Endothelial cell of umbilical vein (primary cell): ENCODE measurements around the gene JSRP1. TPM values are rescaled to one million over a fixed set of nuclear protein-coding genes. Genes with fewer than 3 reads are reported as not detected.
A peak's percentile ranks its signal among the peaks of the same experiment; 100 is the strongest.

ENCODE experiments used
- BruUV-seq: library from RNA; stranded (reverse); fragments of 400-500 nt; replicated peaks from 2 replicates; lab custom pipeline; 2021; lab: Mats Ljungman, UMichigan
- CTCF ChIA-PET: fragments of 300-600, 350-600 bp; sonication (Branson Sonifier 250); formaldehyde crosslinking; loops from one replicate; lab custom pipeline; 2021; ENCODE audit warnings: antibody characterized with exemption, inconsistent platforms; lab: Charles Lee
- POLR2A ChIA-PET: fragments of 300-600, 350-600 bp; sonication (Branson Sonifier 250); formaldehyde crosslinking; loops from one replicate; lab custom pipeline; 2021; ENCODE audit warnings: antibody characterized with exemption, inconsistent platforms; lab: Charles Lee
- DNase-seq: peaks from one replicate; pipeline ENCODE4 v3.0.0-alpha.2; 2011; ENCODE audit warnings: low read depth, low spot score
- FAIRE-seq: peaks from 2 replicates; lab custom pipeline; 2011; peaks lifted over from hg19 to GRCh38; lab: Jason Lieb, UNC
- H2AFZ ChIP-seq: 2 replicates; pipeline ENCODE4 v1.6.0; 2012; ENCODE audit warnings: low read depth, low read length, control low read depth, inconsistent platforms
- H3K27ac ChIP-seq: 2 replicates; pipeline ENCODE4 v1.5.1; 2011; ENCODE audit warnings: low read depth, mild to moderate bottlenecking, control low read depth, low read length, moderate library complexity; ENCODE audit not compliant: insufficient read depth
- H3K27me3 ChIP-seq, 2 experiments: 2 replicates each; pipeline versions ENCODE4 v1.6.0 to v1.6.1; 2011; ENCODE audit warnings: low read length in 2 of 2, mixed read lengths in 1 of 2; ENCODE audit not compliant: control insufficient read depth in 2 of 2, insufficient read depth in 2 of 2
- H3K36me3 ChIP-seq, 2 experiments: 2 replicates in 1 of 2; 3 replicates in 1 of 2; pipeline ENCODE4 v1.5.1; 2011; ENCODE audit warnings: low read length in 2 of 2, mild to moderate bottlenecking in 1 of 2, moderate library complexity in 1 of 2; ENCODE audit not compliant: control insufficient read depth in 2 of 2, insufficient read depth in 2 of 2; ENCODE audit errors: extremely low read depth in 1 of 2
- H3K4me1 ChIP-seq: 3 replicates; pipeline ENCODE4 v1.5.1; 2011; ENCODE audit warnings: mild to moderate bottlenecking, low read length; ENCODE audit not compliant: control insufficient read depth, insufficient read depth; ENCODE audit errors: extremely low read depth
- H3K4me2 ChIP-seq: 2 replicates; pipeline ENCODE4 v1.6.1; 2011; ENCODE audit warnings: low read length, control low read depth, mixed read lengths; ENCODE audit not compliant: insufficient read depth
- H3K4me3 ChIP-seq, 3 experiments: fragments of 200-600 bp in 1 of 3; sonication (generic), shearing (Covaris generic) in 1 of 3; replicated peaks in 1 of 3; 2 replicates each; pipeline ENCODE4 v1.5.1; 2011 to 2016; ENCODE audit warnings: control low read depth in 3 of 3, low read length in 3 of 3, mild to moderate bottlenecking in 2 of 3, inconsistent platforms in 1 of 3, low read depth in 1 of 3, moderate library complexity in 1 of 3; ENCODE audit not compliant: insufficient read depth in 1 of 3
- H3K79me2 ChIP-seq: 2 replicates; pipeline ENCODE4 v1.6.0; 2012; ENCODE audit warnings: low read length, inconsistent platforms; ENCODE audit not compliant: control insufficient read depth, insufficient read depth
- H3K9ac ChIP-seq: replicated peaks from 2 replicates; pipeline ENCODE3; 2011; ENCODE audit warnings: low read length, control low read depth; ENCODE audit not compliant: insufficient read depth; ENCODE audit errors: extremely low read depth
- H3K9me1 ChIP-seq: replicated peaks from 3 replicates; pipeline ENCODE4 v1.6.0; 2011; ENCODE audit warnings: mild to moderate bottlenecking, low read length; ENCODE audit not compliant: control insufficient read depth, insufficient read depth; ENCODE audit errors: extremely low read depth
- H3K9me3 ChIP-seq: replicated peaks from 2 replicates; pipeline ENCODE4 v1.5.1; 2012; ENCODE audit warnings: low read length, inconsistent platforms; ENCODE audit not compliant: control insufficient read depth, insufficient read depth
- H4K20me1 ChIP-seq: replicated peaks from 2 replicates; pipeline ENCODE3; 2011; ENCODE audit warnings: mild to moderate bottlenecking, low read length; ENCODE audit not compliant: control insufficient read depth, insufficient read depth; ENCODE audit errors: extremely low read depth
- CTCF ChIP-seq, 2 donors: IDR thresholded peaks; 1 replicate in 1 of 2; 2 replicates in 1 of 2; pipeline ENCODE4 v1.5.1; 2011; ENCODE audit warnings: low read length in 2 of 2, mild to moderate bottlenecking in 2 of 2, moderate library complexity in 2 of 2, control low read depth in 1 of 2, inconsistent platforms in 1 of 2, low read depth in 1 of 2; ENCODE audit not compliant: insufficient read depth in 1 of 2; ENCODE audit errors: extremely low read depth in 1 of 2
- EZH2 ChIP-seq: IDR thresholded peaks from 2 replicates; pipeline ENCODE4 v1.6.1; 2012; ENCODE audit warnings: borderline replicate concordance, low read depth, mild to moderate bottlenecking, moderate library complexity, low read length, inconsistent platforms; ENCODE audit not compliant: severe bottlenecking
- FOS ChIP-seq: IDR thresholded peaks from 2 replicates; pipeline ENCODE4 v1.6.1; 2011; ENCODE audit warnings: mild to moderate bottlenecking, low read length, moderate library complexity, borderline replicate concordance; ENCODE audit not compliant: insufficient read depth
- GATA2 ChIP-seq: IDR thresholded peaks from 2 replicates; pipeline ENCODE4 v1.7.0; 2011; ENCODE audit warnings: low read depth, mild to moderate bottlenecking, moderate library complexity, mixed read lengths, low read length; ENCODE audit not compliant: insufficient read length, insufficient read depth
- JUN ChIP-seq: IDR thresholded peaks from 2 replicates; pipeline ENCODE4 v1.6.1; 2011; ENCODE audit warnings: borderline replicate concordance, low read depth; ENCODE audit not compliant: insufficient read length, insufficient read depth
- MYC ChIP-seq: IDR thresholded peaks from one replicate; pipeline ENCODE4 v1.6.1; 2011; ENCODE audit warnings: mild to moderate bottlenecking, low read depth, low read length
- POLR2A ChIP-seq: IDR thresholded peaks from 2 replicates; pipeline ENCODE4 v1.6.1; 2012; ENCODE audit warnings: low read depth, mild to moderate bottlenecking, control low read depth, low read length
- POLR2AphosphoS5 ChIP-seq: IDR thresholded peaks from 2 replicates; pipeline ENCODE4 v1.6.1; 2012; ENCODE audit warnings: low read depth, mild to moderate bottlenecking, control low read depth, low read length, moderate library complexity; ENCODE audit not compliant: insufficient read depth
- dilution Hi-C: fragments of 300-500 bp; cut with MboI; formaldehyde crosslinking; loops from one replicate; pipeline ENCODE4 v1.15.0; 2019; ENCODE audit warnings: low sequenced_read_pairs; ENCODE audit not compliant: extremely low pct_ligation_motif_present
- intact Hi-C: fragments of 100-400 bp; cut with micrococcal nuclease; formaldehyde crosslinking; loops from one replicate; pipeline ENCODE4 v1.10.0; 2022
- polyA plus RNA-seq, 4 experiments: library from polyadenylated mRNA; depleted of rRNA in 3 of 4; stranded (reverse) in 3 of 4; unstranded in 1 of 4; fragments of >200 nt; gene quantifications; 2 replicates each; pipeline versions ENCODE4 v1.2.1 to v1.2.3, GENCODE V29; 2011 to 2012; ENCODE audit warnings: missing spikeins in 1 of 4
- total RNA-seq: library from RNA; stranded (reverse); gene quantifications from 2 replicates; pipeline ENCODE4 v1.2.3, GENCODE V29; 2021
- TF ChIP-seq, protein P1 (sequence below): IDR thresholded peaks from 2 replicates; pipeline ENCODE4 v1.6.1; 2011; ENCODE audit not compliant: insufficient read depth, insufficient read length

Gene JSRP1
- total and polyA plus RNA-seq, 2 donors (not counting 3 experiments of a cell fraction or from before 2014, with no cell fraction given) = not detected

DNA sequence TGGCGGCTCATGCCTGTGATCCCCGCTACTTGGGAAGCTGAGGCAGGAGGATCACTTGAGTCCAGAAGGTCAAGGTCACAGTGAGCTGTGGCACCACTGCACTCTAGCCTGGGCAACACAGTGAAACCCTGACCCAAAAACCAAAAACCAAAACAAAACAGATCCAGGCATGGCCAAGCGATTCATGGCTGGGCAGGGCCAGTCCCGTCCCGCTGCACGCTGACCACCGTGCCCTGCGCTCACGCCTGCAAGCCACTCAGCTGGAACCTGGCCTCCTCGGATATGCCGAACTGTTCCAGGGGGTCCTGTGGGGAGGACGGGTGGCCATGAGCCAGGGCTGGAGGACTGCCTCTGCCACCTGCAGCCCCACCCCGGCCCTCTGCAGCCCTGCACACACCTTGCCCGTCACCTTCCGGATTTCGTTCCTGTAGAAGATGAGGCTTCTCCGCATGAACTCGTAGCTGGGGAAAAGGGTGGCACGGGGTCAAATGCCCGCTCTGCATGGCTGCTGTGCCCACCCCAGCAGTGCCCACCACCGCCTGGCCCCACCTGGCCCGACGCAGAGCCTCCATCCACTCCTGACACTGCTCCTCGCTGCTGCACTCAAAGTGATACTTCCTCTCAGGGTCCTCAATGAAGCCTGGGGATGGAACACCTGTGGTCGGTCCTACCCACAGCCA lies 22.5 kb downstream of the JSRP1 start:
- FAIRE-seq = no peak

GRCh38 chr19:2232286-2233151 lies 23.7 kb downstream of the JSRP1 start:
- no TSS peak for BruUV-seq
- TF ChIP-seq GATA2 (no peak), EZH2 (no peak), FOS (no peak), MYC (no peak), POLR2AphosphoS5 (no peak), JUN (no peak), POLR2A (no peak), CTCF (IDR thresholded peaks at IDR 0.05; ENCODE audit: extremely low read depth in 1 of 2, insufficient read depth in 1 of 2, low read depth in 1 of 2, low read length in 2 of 2) (no peak)
- TF ChIP-seq, protein P1, sequence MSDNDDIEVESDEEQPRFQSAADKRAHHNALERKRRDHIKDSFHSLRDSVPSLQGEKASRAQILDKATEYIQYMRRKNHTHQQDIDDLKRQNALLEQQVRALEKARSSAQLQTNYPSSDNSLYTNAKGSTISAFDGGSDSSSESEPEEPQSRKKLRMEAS = no peak
- intact Hi-C loops = no loop called here
- DNase-seq = no peak
- H4K20me1 ChIP-seq = no peaks in the 10 kb centered on the region
- no peak overlapping the region for H3K4me2 ChIP-seq
- ChIA-PET POLR2A (no interaction called here), CTCF (interaction anchor here (3.0 kb wide), 1 partner anchor 77 kb away, joined by 17 read pairs; no protein-coding TSS in a partner anchor)
- peaks cover 6% of the 10 kb centered on the region for H3K4me1 ChIP-seq
- H3K9me1 ChIP-seq = no peaks in the 10 kb centered on the region
- H3K4me3 ChIP-seq = no peak overlapping the region
- H2AFZ ChIP-seq = no peak overlapping the region
- no peak overlapping the region for H3K27ac ChIP-seq
- no peak for FAIRE-seq
- H3K9ac ChIP-seq = no peak overlapping the region
- peaks cover 0 to 31% of the 10 kb centered on the region in 2 experiments for H3K36me3 ChIP-seq
- dilution Hi-C loops = no loop called here
- H3K27me3 ChIP-seq = no peaks in the 10 kb centered on the region
- H3K79me2 ChIP-seq = peaks cover 36% of the 10 kb centered on the region
- H3K9me3 ChIP-seq = no peaks in the 10 kb centered on the region

More for the DNA sequence above, 22.5 kb downstream of the JSRP1 start:
- no TSS peak for BruUV-seq
- CTCF ChIA-PET = interaction anchor here (0.6 to 0.7 kb wide), 2 partner anchors 77 to 82 kb away, joined by 3 read pairs; no protein-coding TSS in a partner anchor
- no peak overlapping the region for H2AFZ ChIP-seq
- TF ChIP-seq POLR2AphosphoS5 (no peak), POLR2A (peak; percentile 42)
- H4K20me1 ChIP-seq = no peaks in the 10 kb centered on the region
- dilution Hi-C loops (no loop called here), intact Hi-C loops (no loop called here)
- no peaks in the 10 kb centered on the region for H3K9me3 ChIP-seq
- peaks cover 48% of the 10 kb centered on the region for H3K79me2 ChIP-seq
- H3K27me3 ChIP-seq = no peaks in the 10 kb centered on the region
- no peak overlapping the region for H3K27ac ChIP-seq
- H3K4me1 ChIP-seq = peaks cover 19% of the 10 kb centered on the region
- no peak overlapping the region for H3K9ac ChIP-seq
- H3K4me2 ChIP-seq = no peak overlapping the region
- POLR2A ChIA-PET = interaction anchor here (0.6 kb wide), 1 partner anchor 44 kb away, joined by 3 read pairs; no protein-coding TSS in a partner anchor
- H3K36me3 ChIP-seq = peaks cover 0 to 27% of the 10 kb centered on the region in 2 experiments
- DNase-seq = no peak
- H3K9me1 ChIP-seq = no peaks in the 10 kb centered on the region
- no peak overlapping the region for H3K4me3 ChIP-seq
